ENCODE measurements around the gene WRAP53.

WRAP53 gene

GRCh38 chr17:7716901-7717755 lies 28.9 kb downstream of the WRAP53 start, which contains the start of gene DNAH2:
TSS of gene DNAH2 (plus strand) at chr17:7717744. CDS start at chr17:7719735, 1,991 bp downstream.
- no peak for DNase-seq (ENCODE audit: low read depth)
- TF ChIP-seq CTCF (IDR thresholded peaks at IDR 0.05; ENCODE audit: low read depth, low read length, missing control alignments): peak; percentile 44
- peak within 1 kb of the TSS; percentile 15 for H3K4me3 ChIP-seq (ENCODE audit: low read depth, low read length)

GRCh38 chr17:7717756-7718350 lies 29.6 kb downstream of the WRAP53 start:
- TF ChIP-seq CTCF (IDR thresholded peaks at IDR 0.05; ENCODE audit: low read depth, low read length, missing control alignments): no peak
- no peak overlapping the region for H3K4me3 ChIP-seq (ENCODE audit: low read depth, low read length)
- no peak for DNase-seq (ENCODE audit: low read depth)

GRCh38 chr17:7719661-7720060 lies 31.4 kb downstream of the WRAP53 start:
- no peak for DNase-seq (ENCODE audit: low read depth)
- TF ChIP-seq CTCF (IDR thresholded peaks at IDR 0.05; ENCODE audit: low read depth, low read length, missing control alignments): no peak
- no peak overlapping the region for H3K4me3 ChIP-seq (ENCODE audit: low read depth, low read length)

- no peak for DNase-seq (ENCODE audit: low read depth)
- no peak overlapping the region for H3K4me3 ChIP-seq (ENCODE audit: low read depth, low read length)
- no peak for TF ChIP-seq CTCF (IDR thresholded peaks at IDR 0.05; ENCODE audit: low read depth, low read length, missing control alignments)
These were observed 31.8 kb downstream of the WRAP53 start for GRCh38 chr17:7720125-7720524.

GRCh38 chr17:7721612-7722011 lies 33.3 kb downstream of the WRAP53 start:
- no peak for TF ChIP-seq CTCF (IDR thresholded peaks at IDR 0.05; ENCODE audit: low read depth, low read length, missing control alignments)
- DNase-seq (ENCODE audit: low read depth): no peak
- H3K4me3 ChIP-seq (ENCODE audit: low read depth, low read length): no peak overlapping the region

GRCh38 chr17:7727886-7728285 lies 39.6 kb downstream of the WRAP53 start:
- TF ChIP-seq CTCF (IDR thresholded peaks at IDR 0.05; ENCODE audit: low read depth, low read length, missing control alignments): no peak
- H3K4me3 ChIP-seq (ENCODE audit: low read depth, low read length): no peak overlapping the region
- no peak for DNase-seq (ENCODE audit: low read depth)
